ENCODE measurements around the gene NIPBL. TPM values are rescaled to one million over a fixed set of nuclear protein-coding genes. Genes with fewer than 3 reads are reported as not detected.

NIPBL gene
- total and polyA plus RNA-seq, 10 of the 15 experiments (the other 5 are each of a cell fraction or from before 2014, with no cell fraction given) = 10.4 to 50.4 (median 20.2) TPM

- ATAC-seq (no peak), DNase-seq (ENCODE audit: low read depth, low spot score) (no peak), FAIRE-seq (no peak)
- Histone ChIP-seq H4K20me1 (ENCODE audit: control insufficient read depth, insufficient read depth) (no peaks in the 10 kb centered on the region), H3K27ac (ENCODE audit: control insufficient read depth, insufficient read depth) (no peak overlapping the region), H3K4me1 (ENCODE audit: control insufficient read depth, insufficient read depth, low read length) (no peaks in the 10 kb centered on the region), H3K36me3 (ENCODE audit: control insufficient read depth in 2 of 2, insufficient read depth in 2 of 2, low read length in 1 of 2) (peaks cover 2 to 7% of the 10 kb centered on the region in 2 experiments), H3K9me3 (replicated peaks; ENCODE audit: control insufficient read depth, insufficient read depth, low read length) (no peaks in the 10 kb centered on the region), H3K79me2 (ENCODE audit: control insufficient read depth, insufficient read depth, low read length) (no peaks in the 10 kb centered on the region), H3K9ac (ENCODE audit: control insufficient read depth, insufficient read depth, low read length) (no peak overlapping the region), H2AFZ (ENCODE audit: control insufficient read depth, low read depth, low read length) (no peak overlapping the region), H3K4me3 (no peak overlapping the region), H3K27me3 (replicated peaks in 1 of 2; ENCODE audit: control insufficient read depth in 2 of 2, insufficient read depth in 2 of 2, low read length in 1 of 2) (no peaks in the 10 kb centered on the region), H3K4me2 (ENCODE audit: control insufficient read depth, insufficient read depth) (no peak overlapping the region)
- ChIA-PET RAD21 (ENCODE audit: unreplicated experiment) (no interaction called here), SMC1A (ENCODE audit: uncharacterized antibody, unreplicated experiment) (no interaction called here), POLR2A (interaction anchor here (0.6 to 0.9 kb wide), 2 partner anchors 14 to 151 kb away, joined by 3 read pairs; no protein-coding TSS in a partner anchor), CTCF (no interaction called here)
- BruUV-seq (replicated peaks) = no TSS peak
- intact Hi-C loops (cut with micrococcal nuclease; ENCODE audit: unreplicated experiment) = no loop called here
- TF ChIP-seq ZNF24 (IDR thresholded peaks at IDR 0.05) = no peak
- TF ChIP-seq CUX1 (IDR thresholded peaks at IDR 0.05; ENCODE audit: insufficient replicate concordance, low read depth, low read length) = no peak
- TF ChIP-seq ZNF207 (IDR thresholded peaks at IDR 0.05; ENCODE audit: borderline replicate concordance) = no peak
- no peak for TF ChIP-seq RELB (IDR thresholded peaks at IDR 0.05; ENCODE audit: low read depth)
- TF ChIP-seq PML (IDR thresholded peaks at IDR 0.05; ENCODE audit: low read length) = no peak
- 94% methylated on average over 9 of the region's 9 CpGs for WGBS (ENCODE audit: insufficient coverage, insufficient replicate concordance, low lambda C conversion rate, missing lambda C conversion rate)
- in situ Hi-C loops (cut with MboI) = no loop called here
These were observed 187.9 kb downstream of the NIPBL start for GRCh38 chr5:37064442-37064841.
